ENCODE measurements around the gene POLR2M.

POLR2M gene

DNA sequence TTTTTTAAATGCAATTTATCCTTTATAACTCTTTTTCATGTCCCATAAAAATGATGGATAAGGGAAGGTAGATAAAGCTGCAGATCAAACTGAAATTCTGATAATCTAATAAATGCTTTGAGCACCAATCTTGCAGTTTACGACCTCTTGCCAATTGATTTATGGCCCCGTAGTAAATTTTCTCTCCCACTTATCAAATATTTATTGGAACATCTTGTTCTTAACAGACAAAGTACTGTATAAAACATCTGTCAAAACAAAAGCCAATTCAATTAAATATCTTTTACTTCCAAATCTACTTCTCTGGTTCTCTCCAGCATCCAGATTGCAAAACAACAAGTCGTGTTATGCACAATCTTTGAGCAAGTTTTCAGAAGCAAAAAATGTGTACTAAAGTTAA, 34.6 kb downstream of the POLR2M start:
- DNase-seq, result no peak

DNA sequence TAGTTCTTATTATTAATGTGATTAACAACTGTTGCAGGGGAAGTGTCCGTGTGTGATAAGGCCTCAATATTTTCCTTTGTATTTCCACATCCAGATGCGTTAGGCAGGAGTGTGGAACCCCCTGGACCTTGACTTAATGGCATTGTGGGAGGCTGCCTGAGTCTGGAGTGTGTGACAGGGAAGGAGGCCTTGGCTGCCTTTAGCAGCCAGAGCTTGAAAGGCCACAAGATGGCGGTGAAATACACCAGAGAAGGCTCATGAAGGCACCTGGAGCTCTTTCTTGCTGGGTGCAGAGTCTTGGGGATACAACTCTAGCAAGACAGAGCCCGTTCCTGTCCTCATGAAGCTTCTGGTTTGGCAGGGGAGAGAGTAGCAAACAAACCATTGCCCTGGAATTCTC, 36.9 kb downstream of the POLR2M start:
- DNase-seq, result no peak

DNA sequence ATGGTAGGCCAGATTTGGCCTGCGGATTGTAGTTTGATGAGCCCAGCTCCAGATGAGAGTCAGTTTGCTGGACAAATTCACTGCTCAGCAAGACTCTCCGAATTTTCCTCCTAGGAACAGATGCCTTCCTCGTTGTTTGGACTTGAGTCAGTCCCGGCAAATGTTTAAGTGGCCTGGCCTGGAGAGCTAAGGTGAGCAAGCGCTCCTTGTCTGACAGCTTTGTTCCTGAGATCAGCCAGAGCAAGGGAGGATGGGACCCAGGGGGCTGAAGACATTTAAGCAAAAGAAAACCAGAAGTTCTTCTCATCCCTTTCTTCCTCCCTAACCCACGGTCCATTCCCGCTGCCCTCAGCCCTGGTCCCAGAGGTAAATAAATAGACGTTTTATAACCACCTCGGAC, 40.3 kb downstream of the POLR2M start:
- DNase-seq, result no peak

DNA sequence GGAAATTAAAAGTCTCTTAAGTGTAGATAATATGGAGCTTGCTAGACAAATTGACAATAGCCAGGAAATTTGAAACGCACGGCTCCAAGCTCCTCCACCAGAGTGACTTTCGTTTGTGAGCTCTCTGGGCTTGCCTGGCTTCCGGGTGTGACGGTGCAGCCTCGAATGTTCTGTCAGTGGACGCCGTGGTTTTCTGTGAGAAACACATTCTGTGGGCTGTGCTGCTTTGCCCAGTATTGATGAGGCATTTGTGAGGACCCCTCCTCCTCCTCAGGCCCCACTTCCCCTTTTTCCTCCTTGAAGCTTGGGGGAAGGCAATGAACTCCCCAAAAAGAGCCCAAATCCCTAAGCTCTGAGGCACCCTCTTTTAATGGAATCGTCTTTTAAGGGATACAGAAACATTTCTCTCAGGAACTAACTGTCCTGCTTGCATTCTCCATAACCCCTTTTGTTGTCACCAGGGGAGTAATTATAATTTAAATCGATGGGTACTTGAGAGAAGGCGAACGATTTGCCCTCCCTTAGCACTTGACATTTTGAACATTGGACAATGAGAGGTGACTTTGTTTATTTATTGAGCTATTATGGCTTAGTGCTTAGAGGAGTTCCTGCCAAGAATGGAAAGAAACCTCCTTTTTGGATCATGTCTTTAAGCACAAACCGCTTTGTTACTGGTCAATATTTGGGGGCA, 40.8 kb downstream of the POLR2M start:
- DNase-seq, result no peak

DNA sequence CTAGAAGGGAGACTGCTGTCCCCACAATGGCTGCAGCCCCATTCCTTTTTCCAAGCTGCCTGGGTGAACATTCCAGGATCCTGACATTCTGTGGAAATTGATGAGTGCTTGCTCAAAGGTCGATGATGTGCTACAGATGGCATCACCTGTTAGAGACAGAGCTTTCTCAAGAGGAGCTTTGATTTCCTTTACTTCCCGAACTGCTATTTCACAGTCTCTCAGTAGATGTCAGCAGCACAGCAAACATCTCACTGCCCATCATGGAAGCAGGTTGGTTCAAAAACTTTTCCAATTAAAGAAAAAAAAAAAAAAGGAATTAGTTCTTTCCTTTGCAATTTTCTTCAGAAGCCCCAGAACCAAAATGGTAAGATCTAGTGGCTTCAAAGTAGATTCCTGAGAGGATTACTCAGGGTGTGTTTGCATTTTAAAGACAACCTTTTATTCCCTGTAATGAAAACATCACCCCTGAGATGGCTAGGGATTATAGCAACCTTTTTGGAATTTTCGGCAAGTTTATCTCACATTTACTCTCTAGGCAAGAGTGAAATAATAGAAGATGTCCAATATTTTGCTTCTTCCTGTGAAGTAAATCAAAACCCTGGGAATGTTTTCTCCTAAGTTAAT, 44.8 kb downstream of the POLR2M start:
- DNase-seq, result no peak

DNA sequence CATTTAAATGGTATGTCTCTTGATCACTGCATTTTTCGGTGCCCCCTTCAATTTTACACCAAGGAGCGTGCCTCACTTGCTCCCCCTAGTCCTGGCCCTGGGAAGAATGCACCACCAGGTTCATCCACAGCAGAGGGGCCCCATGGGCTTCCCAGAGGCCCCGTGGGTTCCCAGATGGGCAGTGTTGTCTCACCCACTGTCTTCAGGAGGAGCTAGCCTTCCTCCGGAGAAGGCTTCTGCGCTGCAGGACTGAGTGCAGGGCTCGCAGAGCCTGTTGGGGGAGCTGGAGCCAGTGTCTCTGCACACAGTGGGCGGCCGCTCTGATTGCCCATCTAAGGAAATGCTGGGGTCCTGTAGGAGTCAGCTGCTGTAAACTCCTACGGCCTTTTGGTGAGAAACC, 45.9 kb downstream of the POLR2M start:
- no peak for DNase-seq

DNA sequence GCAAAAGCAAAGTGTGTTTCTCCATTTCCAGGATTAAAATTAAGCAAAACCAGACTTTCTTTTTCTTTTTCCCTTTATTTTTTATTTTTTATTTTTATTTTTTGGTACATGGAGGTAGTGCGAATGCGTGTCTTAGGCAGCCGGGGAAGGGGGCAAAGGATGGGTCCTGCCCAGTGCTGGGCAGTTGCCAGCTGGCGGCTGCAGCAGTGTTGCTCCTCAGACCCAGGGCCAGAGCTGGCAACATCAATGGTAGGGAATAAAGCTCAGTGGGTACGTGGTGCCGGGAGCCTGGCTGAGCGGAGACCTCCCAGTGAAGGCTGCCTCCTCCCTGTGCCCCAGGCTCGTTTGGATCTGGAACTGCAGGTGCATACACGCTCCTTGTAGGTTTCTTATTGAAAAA, 46.3 kb downstream of the POLR2M start:
- DNase-seq, result no peak

DNA sequence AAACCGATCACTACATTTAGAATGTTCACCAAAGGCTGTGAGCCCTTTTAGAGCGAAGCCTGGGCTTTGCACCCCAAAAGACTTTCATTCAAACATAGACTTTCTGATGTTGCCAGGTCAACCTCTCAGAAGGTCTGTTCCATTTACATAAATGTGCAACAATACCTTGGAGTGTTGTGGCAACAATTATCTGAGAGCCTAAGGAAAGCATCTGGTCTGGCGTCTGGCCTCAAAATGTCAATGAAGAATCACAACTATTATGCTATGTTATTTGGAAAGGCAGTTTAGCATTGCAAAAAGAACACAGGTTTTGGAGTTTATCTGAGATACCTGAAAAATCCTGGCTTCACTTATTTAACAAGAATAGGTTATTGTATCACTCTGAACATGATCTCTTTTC, 50.0 kb downstream of the POLR2M start:
- DNase-seq, result no peak

DNA sequence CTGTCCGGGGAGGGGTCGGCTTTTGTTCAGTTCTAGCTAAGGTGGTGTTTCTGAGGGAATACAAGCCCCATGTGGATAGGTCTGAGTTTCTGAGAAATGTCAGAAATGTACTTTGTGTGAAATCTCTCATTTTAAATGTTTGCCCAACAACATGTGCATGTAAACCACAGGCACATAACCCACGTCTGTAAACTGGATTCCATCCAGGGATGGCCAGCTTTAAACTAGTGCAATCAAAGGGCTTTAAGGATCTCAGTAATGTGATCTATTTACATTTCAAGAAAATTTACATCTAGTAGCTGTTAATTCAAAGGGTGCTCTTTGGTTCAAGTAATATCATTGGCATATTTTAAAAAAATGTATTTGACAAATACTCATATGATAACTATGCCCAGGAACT, 52.0 kb downstream of the POLR2M start:
- no peak for DNase-seq

DNA sequence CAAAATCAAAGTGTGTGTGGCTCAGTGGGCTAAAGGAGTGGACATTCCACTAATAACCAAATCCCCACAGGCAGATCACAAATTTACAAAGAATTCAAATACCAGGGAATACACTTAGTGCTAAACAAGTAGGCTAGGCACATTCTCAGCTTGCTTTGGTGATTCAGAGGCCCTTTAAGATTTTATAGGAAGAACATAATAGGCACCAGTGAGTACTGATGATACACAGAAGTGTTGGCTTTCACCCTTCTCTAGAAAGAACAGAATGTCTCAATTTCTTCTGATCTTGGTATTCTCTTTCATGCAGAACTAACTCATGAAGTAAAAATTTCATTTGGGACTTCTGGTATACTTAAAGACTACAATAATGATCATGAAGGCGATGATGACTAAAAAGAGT, 55.0 kb downstream of the POLR2M start:
- DNase-seq, result no peak

DNA sequence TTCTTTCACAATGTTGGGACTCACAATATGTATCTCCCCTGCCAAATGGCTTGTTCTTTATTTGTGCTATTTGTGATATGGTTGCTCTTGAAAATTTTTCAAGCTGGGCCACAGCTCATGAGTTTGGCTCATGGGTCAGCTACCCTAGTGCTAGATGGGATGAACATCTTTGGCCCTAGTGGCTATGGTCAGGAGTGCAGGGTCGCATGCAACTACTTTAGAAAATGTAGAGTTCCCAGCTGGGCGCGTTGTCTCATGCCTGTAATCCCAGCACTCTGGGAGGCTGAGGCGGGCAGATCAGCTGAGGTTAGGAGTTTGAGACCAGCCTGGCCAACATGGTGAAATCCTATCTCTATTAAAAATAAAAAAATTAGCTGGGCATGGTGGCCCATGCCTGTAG, 55.8 kb downstream of the POLR2M start:
- DNase-seq, result no peak

DNA sequence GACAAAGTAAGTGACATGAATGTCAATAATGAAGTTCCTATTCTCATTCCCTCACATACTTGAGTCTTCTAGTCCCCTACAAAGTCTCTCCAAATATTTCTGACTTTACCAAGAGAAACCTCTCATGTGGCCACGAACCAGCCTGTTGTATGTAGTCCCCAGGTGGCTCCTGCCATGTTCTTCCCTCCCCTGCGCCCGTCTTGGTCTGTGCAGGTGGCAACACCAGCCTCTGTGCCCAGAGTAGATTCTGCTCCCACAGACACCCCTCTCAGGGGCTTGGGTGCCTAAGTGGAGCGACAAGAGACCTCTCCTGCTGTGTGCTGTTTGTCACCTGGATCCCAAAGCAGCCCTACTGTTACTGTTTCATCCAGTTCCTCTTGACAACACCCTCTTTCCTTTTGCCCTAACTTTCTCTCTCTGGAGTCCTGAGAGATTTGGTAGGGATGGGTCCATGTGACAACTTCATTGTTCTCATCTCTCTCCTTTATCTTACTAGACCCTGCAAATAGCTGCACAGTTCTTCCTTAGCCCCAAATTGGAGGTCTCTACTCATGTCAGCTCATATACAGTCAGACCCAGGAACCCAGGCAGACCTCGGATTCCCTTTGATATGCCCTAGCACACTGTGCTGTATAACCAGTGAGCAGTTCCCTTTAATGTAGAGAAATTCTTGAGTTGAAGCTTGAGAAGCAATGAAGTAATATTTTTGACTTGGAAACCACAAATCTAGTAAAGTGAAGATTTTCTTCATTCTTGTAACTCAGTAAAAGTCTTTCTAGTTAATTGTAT, 56.9 kb downstream of the POLR2M start:
- no peak for DNase-seq

Data from NCI-H226 (cell line).